GM11168 (cell line): ENCODE measurements around the gene CACNB2.
"Not testable (repeated sequence)": the region's sequence is repeated elsewhere in the genome, so short reads cannot be mapped to it uniquely, and the experiment has no call there.

Experiments used
- in situ Hi-C: fragments of 300-500 bp; cut with MboI; formaldehyde crosslinking; loops from one replicate; pipeline ENCODE4 v1.12.0; 2022; ENCODE audit warnings: low sequenced_read_pairs; ENCODE audit not compliant: unreplicated experiment

The CACNB2 gene

DNA sequence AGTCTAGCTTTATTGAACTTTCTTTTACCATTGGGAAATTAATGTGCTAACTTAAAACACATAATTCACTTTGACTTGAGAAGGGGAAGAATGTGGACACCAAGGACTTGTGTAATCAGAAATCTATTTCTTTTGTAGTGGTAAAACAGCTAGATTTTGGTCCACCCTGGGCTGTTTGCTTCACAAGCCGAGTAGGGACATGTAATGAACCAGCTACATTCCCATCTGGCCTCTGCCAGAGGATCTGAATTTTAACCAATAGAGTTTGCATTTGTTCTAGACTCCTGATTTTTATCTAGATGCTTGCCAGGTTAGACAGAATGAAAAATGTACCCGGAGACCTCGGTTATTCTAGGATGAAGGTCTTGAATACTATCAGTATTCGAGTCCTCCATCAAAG lies 1.9 kb downstream of the CACNB2 start:
- in situ Hi-C loops, result loop anchor here (25.0 kb wide), 1 partner anchor 705 kb away; no protein-coding TSS in a partner anchor

DNA sequence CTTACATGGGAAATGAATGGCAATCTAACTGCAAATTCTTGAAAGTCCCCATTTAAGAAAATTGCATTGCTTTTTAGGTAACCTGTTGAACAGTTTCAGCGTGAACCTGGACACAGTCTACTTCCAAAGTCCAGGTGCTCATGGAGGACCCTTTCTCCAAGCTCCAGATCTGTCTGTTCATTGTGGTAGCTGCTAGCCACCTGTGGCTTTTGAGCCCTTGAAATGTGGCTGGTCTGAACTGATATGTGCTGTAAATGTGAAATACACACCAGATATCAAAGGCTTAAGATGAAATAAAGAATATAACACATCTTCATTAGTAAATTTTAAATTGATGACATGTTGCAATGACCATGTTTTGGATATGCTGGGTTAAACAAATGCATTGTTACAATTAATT lies 4.2 kb downstream of the CACNB2 start:
- in situ Hi-C loops, result loop anchor here (25.0 kb wide), 1 partner anchor 707 kb away; no protein-coding TSS in a partner anchor

DNA sequence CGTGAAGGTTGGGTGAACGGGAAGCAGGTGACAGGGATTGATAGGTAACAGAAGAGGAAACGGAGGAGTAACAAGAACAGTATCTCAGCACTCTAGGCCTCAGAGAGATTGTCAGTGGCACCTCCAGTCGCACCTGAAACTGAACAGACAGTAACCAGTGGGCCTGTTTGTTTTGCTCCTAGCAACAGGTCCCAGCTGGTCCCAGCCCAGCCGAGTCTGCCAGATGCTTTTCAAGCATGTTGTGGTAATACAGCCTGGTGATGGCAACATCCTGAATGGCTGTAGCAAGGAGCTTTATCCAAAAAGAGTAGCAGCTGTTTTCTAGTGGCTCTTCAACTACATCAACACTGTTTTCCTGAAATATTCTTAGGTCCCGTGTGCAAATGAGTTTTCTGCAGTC lies 4.7 kb downstream of the CACNB2 start:
- in situ Hi-C loops, result loop anchor here (25.0 kb wide), 1 partner anchor 708 kb away; no protein-coding TSS in a partner anchor

- in situ Hi-C loops, result loop anchor here (25.0 kb wide), 1 partner anchor 708 kb away; no protein-coding TSS in a partner anchor
Observed at GRCh38 chr10:18145652-18146051, 5.4 kb downstream of the CACNB2 start.

DNA sequence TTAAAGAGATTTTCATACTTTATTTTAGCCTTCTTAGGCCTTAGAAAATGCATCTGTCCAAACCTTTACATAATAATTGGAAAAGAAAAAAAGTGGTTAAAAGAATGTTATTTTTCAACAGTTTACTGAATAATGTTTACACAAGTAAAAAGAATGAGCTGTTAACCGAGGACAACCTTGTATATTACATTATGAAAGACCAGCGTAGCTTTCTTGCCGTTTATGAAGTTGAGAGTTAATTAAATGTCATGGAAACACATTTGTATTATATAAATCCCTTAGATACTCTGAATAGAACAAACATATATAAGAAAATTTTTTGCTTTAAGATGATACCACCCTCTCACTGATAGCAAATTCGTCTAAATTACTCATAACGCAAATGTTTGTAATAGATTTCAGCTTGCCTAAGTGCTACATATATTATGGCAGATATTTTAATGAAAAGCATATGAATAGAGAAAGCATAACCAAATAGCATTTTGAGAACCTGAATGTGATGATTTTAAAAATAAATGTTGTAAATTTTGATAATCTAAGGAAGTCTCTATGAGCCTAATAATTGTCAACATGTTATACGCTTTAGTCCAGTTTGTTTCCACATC lies 9.1 kb downstream of the CACNB2 start:
- in situ Hi-C loops, result loop anchor here (25.0 kb wide), 1 partner anchor 712 kb away; no protein-coding TSS in a partner anchor

DNA sequence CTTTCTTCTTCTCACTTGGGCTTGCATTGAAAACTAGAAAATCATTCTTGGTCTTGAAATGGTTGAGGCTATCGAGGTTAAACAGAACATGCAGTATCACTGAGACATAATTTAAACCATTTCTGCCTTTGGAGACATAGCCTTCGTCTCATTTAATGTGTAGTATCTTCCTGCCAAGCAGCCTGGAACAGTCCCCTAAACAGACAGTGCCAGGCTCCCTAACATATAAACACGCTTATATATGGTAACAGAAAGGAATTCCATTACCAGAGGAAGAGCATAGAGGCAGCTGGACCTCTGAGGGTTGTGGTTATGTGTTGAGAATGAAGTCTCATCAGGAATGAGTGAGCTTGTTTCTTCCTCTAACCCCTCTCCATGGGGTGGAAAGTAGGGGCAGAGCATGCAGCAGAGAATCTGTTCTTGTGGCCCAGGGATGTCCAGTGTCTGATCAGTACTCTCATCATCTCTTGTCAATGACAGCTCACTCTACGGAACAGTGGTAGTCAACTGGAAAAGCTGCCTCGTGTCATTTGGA lies 11.2 kb downstream of the CACNB2 start:
- in situ Hi-C loops, result no loop called here

- in situ Hi-C loops, result not testable (repeated sequence)
Observed at GRCh38 chr10:18153381-18153780, 13.2 kb downstream of the CACNB2 start.

DNA sequence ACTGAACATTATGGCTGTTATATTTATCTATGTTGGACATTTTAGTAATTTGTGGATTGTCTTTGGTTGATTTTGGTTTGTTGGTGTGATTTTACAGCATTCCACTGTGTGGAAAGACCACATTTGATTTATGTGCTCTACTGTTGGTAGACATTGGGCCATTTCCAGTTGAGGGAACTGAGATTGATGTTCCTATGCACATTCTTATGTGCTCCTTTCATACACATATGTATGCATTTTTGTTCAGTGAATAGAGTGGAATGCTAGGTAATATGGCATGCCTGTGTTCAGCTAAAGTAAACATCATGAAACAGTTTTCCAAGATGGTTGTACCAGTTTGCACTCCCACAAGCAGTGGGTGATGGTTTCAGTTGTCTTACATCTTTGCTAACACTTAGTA lies 15.1 kb downstream of the CACNB2 start:
- in situ Hi-C loops, result no loop called here

GRCh38 chr10:18156797-18157196 lies 16.6 kb downstream of the CACNB2 start:
- in situ Hi-C loops, result not testable (repeated sequence)

DNA sequence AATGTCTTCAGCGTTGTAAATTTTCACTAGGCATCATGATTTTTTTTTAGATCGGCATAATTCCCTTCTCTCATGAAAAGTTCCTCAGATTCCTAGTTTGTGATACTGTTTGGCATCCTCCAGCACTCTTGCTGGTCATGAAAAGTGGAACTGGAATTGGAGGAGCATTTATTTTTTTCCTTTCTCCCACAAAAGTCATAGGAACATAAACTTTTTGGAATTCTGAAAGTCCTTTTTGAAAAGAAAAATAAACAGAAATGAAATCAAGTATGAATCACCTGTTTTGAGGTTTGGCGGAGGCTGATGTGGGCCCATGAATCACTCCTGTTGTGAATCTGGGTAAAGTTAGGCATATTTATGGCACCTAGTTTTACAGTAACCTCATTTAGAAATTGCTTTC lies 17.7 kb downstream of the CACNB2 start:
- in situ Hi-C loops, result no loop called here

- in situ Hi-C loops, result no loop called here
Observed at GRCh38 chr10:18158773-18159265, 18.6 kb downstream of the CACNB2 start.

DNA sequence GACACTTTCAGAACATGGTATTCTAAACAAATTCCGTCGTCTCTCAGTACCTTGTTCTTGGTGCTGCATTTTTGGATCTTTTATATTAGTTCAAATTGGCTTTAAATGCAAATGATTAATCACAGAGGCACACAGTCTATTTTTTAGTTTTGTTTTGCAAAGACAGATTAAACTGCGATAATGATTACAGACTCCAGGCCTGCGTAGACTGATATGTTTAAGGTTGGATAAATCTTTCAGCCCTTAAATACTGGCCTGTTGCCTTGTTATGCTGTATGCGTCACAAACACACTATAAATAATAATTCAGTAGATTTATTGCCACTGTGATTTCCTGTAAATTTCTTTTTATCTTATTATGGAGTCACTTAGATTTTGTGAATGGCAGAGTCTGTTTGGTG lies 19.3 kb downstream of the CACNB2 start:
- in situ Hi-C loops, result no loop called here

DNA sequence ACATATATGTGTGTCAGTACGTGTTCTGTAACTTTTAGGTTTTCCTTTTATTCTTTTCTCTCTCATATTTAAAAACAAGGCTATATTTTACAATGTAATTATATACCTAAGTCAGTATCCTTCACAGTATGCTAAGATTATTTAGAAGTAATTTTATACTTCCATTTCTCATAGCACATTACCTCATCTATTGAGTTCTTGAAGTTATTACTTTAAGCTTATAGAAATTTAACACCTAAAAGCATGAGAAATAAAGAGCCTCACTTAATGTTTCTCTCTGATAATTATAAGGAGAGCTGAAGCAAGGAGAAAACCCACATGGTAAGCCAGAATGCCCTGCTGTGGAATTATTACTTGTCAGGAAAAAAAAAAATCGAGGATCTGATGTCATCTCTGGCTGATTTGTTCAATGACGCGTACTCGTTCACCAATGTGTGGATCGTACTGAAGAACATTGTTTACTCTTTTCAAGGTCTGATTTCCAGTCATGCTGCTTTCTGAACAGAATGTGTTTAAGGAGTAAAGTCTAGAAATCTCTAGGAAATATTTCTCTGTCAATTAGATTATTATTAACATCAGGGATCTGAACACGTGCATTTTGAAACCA lies 21.9 kb downstream of the CACNB2 start:
- in situ Hi-C loops, result no loop called here

DNA sequence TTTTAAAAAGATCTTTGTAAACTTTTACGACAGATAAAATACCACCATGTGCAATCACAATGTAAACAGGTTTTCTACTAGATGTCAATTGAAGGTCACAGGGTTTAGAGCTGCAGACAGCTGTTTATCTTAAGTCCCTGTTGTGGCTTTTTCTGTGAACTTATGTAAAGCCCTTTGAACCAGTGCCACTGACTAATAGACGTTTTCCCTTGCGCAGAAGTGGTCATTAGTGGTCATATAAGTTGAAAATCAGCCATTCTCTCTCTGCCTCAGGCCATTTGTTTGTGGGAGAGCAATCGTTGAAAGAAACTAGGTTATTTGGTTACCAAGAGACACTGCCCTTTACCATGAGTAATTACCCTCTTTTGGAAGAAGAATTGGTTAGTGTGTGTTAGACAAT lies 23.9 kb downstream of the CACNB2 start:
- in situ Hi-C loops, result no loop called here

GRCh38 chr10:18164748-18165361 lies 24.6 kb downstream of the CACNB2 start:
- in situ Hi-C loops, result no loop called here

GRCh38 chr10:18178854-18179483 lies 38.7 kb downstream of the CACNB2 start:
- in situ Hi-C loops, result no loop called here

- in situ Hi-C loops, result no loop called here
Observed at GRCh38 chr10:18179891-18180290, 39.7 kb downstream of the CACNB2 start.

DNA sequence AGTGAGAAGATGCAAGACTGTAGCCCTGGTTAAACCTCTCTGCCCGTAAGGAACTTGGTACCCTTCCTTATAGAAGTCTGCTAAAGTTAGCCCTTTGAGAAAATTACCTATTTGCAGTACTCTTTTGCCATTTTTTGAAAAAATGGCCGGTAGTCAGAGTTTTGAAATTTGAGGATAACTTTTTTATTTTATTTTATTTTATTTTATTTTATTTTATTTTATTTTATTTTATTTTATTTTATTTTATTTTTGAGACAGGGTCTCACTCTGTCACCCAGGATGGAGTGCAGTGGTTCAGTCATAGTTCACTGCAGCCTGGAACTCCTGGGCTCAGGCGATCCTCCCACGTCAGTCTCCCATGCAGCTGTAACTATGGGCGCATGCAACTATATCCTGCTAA lies 41.2 kb downstream of the CACNB2 start:
- in situ Hi-C loops, result not testable (repeated sequence)

GRCh38 chr10:18185621-18186020 lies 45.4 kb downstream of the CACNB2 start:
- in situ Hi-C loops, result no loop called here

DNA sequence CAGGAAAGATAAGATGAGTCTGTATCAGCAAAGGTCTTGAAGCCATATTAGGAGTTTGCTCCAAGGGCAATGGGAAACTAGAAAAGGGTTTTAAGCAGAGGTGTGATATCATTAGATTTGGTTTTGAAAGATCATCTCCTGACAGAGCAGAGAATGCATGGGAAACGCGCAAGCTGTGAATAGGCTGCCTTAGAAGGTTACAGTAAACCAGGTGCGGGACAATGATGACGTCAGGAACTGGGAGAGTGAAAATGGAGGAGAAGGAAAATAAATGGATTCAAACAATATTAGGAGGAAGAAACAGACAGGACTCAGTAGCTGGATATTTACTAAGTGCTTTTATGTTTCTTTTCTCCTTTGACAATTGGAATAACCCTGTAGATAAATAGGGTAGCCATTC lies 50.6 kb downstream of the CACNB2 start:
- in situ Hi-C loops, result no loop called here

GRCh38 chr10:18194634-18195033 lies 54.4 kb downstream of the CACNB2 start:
- in situ Hi-C loops, result no loop called here
